ENCODE results near the gene SLC25A17.

GRCh38 chr22:40769761-40770160 is 49.4 kb downstream of the SLC25A17 start:
- TF ChIP-seq CTCF (conservative IDR thresholded peaks at IDR 0.05; ENCODE audit: low read depth, low read length) (no peak), EZH2 (IDR thresholded peaks at IDR 0.05; ENCODE audit: borderline replicate concordance, low read depth, low read length, poor library complexity, severe bottlenecking) (no peak)
